GM04503 (cell line): ENCODE measurements around the gene CCT6B.
A peak's percentile ranks its signal among the peaks of the same experiment; 100 is the strongest.
"Not testable (repeated sequence)": the region's sequence is repeated elsewhere in the genome, so short reads cannot be mapped to it uniquely, and the experiment has no call there.

ENCODE experiments used
- DNase-seq: peaks from one replicate; pipeline ENCODE4 v3.0.0-alpha.2; 2012; ENCODE audit warnings: low read depth

Gene CCT6B, protein sequence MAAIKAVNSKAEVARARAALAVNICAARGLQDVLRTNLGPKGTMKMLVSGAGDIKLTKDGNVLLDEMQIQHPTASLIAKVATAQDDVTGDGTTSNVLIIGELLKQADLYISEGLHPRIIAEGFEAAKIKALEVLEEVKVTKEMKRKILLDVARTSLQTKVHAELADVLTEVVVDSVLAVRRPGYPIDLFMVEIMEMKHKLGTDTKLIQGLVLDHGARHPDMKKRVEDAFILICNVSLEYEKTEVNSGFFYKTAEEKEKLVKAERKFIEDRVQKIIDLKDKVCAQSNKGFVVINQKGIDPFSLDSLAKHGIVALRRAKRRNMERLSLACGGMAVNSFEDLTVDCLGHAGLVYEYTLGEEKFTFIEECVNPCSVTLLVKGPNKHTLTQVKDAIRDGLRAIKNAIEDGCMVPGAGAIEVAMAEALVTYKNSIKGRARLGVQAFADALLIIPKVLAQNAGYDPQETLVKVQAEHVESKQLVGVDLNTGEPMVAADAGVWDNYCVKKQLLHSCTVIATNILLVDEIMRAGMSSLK

DNA sequence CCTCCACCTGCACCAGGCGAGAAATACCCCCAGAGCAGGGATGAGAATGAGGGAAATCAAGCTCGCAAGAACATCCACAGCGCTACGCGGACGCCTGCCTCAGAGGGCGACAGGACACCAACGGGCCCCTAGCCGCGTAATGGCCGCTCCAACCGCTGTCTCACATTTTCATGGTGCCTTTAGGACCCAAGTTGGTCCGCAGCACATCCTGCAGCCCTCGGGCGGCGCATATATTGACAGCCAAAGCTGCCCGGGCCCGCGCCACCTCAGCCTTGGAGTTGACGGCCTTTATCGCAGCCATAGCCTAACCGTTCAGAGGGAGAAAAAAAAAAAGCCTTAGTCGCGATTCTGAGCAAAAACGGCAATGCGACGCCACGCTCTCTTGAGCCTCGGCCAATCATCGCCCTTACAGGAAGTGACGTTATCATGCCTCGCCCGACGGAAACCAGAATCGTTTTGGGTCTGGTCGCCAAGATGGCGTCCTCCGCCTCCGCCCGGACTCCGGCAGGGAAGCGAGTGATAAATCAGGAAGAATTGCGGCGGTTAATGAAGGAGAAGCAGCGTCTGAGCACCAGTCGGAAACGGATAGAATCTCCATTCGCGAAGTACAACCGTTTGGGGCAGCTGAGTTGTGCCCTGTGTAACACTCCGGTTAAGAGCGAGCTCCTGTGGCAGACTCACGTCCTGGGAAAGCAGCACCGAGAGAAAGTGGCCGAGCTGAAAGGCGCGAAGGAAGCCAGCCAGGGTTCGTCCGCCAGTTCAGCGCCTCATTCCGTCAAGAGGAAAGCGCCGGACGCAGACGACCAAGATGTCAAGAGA lies at the start of gene CCT6B, which contains the start of gene ZNF830:
CCT6B (minus strand) TSS at position 368 of the 819 bp plus-strand sequence; CDS start at position 301, 67 bp downstream.
ZNF830 (plus strand) TSS at position 448 of the 819 bp plus-strand sequence; CDS start at position 475, 27 bp downstream.
- peak; percentile 78 for DNase-seq

- no peak for DNase-seq
These were observed 48.8 kb upstream of the CCT6B start for GRCh38 chr17:35010093-35010492.

- DNase-seq, result no peak
These were observed 45.7 kb upstream of the CCT6B start for GRCh38 chr17:35006961-35007360.

GRCh38 chr17:35006345-35006744 lies 45.1 kb upstream of the CCT6B start:
- no peak for DNase-seq

DNA sequence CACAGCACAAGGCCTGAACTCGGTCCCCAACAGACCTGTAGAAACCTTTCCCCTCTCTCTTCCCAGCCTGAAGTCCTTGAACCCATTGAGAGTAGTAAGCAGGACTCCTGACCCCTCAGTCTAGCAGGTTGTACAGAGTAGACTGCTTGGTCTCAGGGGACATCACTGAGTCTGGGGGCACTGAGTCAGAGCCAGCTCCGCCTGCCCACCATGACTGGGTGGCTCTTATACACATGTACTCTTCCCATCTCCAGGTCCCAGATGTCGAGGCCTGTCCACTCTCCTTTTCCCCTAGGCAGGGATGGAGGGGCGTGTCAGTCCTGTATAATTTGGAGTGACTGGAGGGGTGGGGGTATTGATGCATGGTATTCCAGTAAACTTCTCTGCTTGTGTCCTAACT lies 42.5 kb upstream of the CCT6B start:
- DNase-seq, result no peak

GRCh38 chr17:35002876-35003551 lies 41.8 kb upstream of the CCT6B start:
- DNase-seq, result no peak

GRCh38 chr17:35001549-35001948 lies 40.3 kb upstream of the CCT6B start:
- no peak for DNase-seq

DNA sequence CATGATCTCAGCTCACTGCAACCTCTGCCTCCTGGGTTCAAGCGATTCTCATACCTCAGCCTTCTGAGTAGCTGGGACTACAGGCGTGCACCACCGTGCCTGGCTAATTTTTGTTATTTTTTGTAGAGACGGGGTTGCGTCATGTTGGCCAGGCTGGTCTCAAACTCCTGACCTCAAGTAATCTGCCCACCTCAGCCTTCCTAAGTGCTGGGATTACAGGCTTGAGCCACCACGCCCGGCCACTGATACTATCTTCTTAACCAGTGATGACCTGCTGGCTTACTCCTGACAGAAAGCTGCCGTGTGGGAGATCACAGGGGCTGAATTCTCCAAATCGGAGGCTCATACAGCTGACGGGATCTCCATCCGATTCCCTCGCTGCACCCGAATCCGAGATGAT lies 39.7 kb upstream of the CCT6B start:
- DNase-seq, result not testable (repeated sequence)

- DNase-seq, result no peak
These were observed 38.2 kb upstream of the CCT6B start for GRCh38 chr17:34999456-34999855.

DNA sequence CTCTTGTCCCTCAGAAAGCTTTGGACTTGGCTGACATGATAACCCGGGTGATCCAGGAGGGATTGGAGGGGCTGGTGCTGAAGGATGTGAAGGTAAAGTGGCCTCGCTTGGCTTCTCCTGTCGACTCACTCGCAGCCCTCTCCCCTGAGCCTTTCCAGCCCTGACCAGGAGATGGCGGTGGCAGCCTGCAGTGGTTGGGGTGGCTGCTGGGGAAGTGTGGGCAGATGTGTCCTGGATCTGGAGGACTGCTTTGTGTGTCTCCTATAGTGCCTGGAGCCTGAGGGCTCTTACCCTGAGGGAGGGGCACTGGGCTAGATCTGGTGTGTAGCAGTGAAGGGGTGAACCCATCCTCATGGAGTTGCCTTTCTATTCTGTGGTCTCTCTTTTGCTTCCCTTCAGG lies 36.9 kb upstream of the CCT6B start:
- no peak for DNase-seq

DNA sequence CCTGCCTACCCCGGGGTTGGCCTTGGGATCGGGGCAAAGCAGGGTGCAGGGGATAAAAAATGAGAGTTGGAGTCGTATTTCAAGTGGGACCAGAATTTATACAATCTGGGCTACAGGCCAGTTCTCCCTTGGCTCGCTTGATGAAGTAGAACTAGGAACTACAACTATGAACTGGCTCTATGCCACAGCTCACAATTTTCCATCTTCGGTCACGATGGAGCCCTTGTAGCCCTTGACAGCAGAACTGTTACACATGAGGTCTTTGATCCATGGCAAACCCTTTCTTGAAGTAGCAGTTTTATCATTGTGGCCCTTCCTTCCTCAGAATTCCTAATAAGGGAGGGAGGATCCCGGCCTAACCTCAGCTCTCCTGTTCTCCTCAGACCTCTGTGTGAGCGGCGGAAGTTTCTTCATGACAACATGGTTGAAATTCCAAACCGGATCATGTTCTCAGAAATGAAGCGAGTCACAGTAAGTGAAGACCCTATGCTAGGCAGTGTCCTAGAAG lies 36.1 kb upstream of the CCT6B start:
- no peak for DNase-seq

DNA sequence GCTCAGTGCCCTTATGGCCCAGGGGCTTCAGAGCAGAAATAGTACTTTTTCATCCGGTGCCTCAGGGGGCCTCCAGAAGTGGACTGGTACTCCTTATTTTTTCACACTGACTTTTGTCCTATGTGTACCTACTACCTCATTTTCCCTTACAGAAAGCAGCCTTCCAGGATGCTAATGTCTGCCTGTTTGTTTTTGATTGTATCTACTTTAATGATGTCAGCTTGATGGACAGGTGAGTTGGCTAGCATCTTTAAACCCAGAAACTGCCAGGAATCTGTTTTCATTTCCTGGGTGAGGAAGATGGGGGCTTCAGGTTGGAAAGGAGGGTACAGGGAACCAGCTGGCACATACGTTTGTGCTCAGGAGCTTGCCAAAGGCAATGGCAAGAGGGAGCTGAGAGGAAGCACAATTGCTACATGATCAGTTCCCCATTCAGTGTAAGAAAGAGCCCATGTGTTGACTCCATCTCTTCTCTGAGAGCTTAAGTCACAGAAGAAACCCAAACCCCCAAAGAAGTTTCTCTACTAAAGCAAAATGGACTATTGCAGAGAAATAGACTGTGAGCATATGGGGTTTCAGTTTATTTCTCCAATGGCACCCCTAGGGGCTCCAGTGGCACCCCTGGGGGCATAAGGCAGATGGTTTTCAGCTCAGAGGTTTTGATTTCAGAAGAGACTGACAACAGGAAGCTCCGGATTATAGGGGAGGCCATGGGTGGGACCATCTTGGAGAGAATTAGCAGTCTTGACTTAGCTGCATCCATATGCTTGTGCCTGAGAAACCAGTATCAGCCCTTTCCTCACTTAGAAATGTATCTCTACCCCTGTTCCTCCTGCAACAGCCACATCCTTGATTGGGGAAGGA lies 35.4 kb upstream of the CCT6B start:
- no peak for DNase-seq

- no peak for DNase-seq
These were observed 31.8 kb upstream of the CCT6B start for GRCh38 chr17:34993031-34993430.

DNA sequence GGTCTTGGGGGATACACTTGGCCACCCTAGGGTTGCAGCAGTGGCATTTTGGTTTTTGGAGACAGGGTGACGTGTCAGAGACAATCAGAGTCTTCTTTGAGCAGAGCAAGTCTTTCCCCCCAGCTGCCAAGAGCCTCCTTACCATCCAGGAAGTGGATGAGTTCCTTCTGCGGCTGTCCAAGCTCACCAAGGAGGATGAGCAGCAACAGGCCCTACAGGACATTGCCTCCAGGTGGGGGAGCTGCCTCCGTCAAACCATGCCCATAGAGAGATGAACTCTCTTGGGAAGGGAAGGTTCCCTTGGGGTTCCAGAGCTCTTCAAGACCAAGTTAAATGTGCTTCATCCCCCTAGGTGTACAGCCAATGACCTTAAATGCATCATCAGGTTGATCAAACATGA lies 30.3 kb upstream of the CCT6B start:
- DNase-seq, result no peak

- no peak for DNase-seq
These were observed 29.7 kb upstream of the CCT6B start for GRCh38 chr17:34990921-34991365.

DNA sequence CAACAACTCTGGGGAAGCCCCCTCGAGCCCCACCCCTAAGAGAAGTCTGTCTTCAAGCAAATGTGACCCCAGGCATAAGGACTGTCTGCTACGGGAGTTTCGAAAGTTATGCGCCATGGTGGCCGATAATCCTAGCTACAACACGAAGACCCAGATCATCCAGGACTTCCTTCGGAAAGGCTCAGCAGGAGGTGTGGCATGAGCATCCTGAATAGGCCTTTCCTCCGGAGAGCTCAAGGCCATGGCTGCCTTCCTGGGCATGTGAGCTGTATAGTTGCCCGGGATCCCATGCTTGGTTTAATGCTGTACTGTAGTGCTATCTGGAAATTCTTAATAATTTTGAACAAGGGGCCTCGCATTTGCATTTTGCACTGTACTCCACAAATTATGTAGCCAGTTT lies 28.2 kb upstream of the CCT6B start:
- no peak for DNase-seq

GRCh38 chr17:34988644-34989043 lies 27.4 kb upstream of the CCT6B start:
- DNase-seq, result no peak

- DNase-seq, result no peak
These were observed 26.0 kb upstream of the CCT6B start for GRCh38 chr17:34987232-34987631.

DNA sequence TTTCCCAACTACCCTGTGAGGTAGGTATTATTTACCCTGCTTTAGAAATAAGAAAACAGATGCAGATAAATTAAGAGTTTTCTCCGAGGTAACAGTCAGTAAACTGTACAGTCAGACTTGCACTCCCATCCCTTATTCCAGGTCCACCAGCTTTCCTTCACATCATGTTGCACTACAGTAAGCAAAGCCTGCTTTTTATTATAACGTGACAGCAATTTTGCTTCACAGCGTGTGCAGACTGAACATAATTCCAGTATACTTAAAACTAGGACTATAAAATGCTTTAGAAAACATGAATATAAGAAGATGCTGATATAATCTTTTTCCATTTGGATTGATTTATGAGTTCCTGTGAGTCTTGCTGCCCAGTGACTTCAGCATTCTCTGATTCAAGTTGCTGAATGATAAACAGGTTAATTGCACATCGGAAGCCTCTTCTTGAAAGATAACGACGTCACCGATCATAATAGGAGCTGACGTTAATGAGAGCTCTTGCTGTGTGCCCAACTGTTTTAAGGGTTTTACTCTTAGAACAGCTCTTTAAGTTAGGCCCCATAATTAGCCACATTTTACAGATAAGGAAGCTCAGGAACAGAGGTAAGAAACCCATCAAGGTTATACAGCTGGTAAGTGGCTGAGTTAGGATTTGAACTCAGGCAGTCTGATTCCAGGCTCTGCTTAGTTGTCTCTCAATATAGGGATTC lies 20.4 kb upstream of the CCT6B start:
- DNase-seq, result no peak
